GOT3 (cell line): ENCODE measurements around the gene ELAVL4.
"Not testable (repeated sequence)": the region's sequence is repeated elsewhere in the genome, so short reads cannot be mapped to it uniquely, and the experiment has no call there.

Experiments
- DNase-seq: peaks from one replicate; lab custom pipeline; 2025; ENCODE audit warnings: mixed read lengths; lab: John Stamatoyannopoulos, UW

ELAVL4 gene

GRCh38 chr1:50126927-50127715 lies 18.4 kb downstream of the ELAVL4 start:
- no peak for DNase-seq

GRCh38 chr1:50129201-50129600 lies 20.5 kb downstream of the ELAVL4 start:
- DNase-seq: no peak

GRCh38 chr1:50132347-50132894 lies 23.7 kb downstream of the ELAVL4 start:
- DNase-seq: no peak

- no peak for DNase-seq
Measured at GRCh38 chr1:50135716-50136115, 27.0 kb downstream of the ELAVL4 start.

GRCh38 chr1:50139339-50140181 lies 30.8 kb downstream of the ELAVL4 start:
- no peak for DNase-seq

GRCh38 chr1:50140182-50140447 lies 31.4 kb downstream of the ELAVL4 start:
- no peak for DNase-seq

- DNase-seq: no peak
Measured at GRCh38 chr1:50147191-50147850, 38.6 kb downstream of the ELAVL4 start.

- no peak for DNase-seq
Measured at GRCh38 chr1:50148142-50148923, 39.6 kb downstream of the ELAVL4 start.

- no peak for DNase-seq
Measured at GRCh38 chr1:50152236-50152635, 43.5 kb downstream of the ELAVL4 start.

GRCh38 chr1:50155541-50155940 lies 46.8 kb downstream of the ELAVL4 start:
- no peak for DNase-seq

- no peak for DNase-seq
Measured at GRCh38 chr1:50156241-50157010, 47.7 kb downstream of the ELAVL4 start.

- no peak for DNase-seq
Measured at GRCh38 chr1:50157306-50157941, 48.7 kb downstream of the ELAVL4 start.

- no peak for DNase-seq
Measured at GRCh38 chr1:50158421-50158820, 49.7 kb downstream of the ELAVL4 start.

GRCh38 chr1:50163680-50164079 lies 55.0 kb downstream of the ELAVL4 start:
- DNase-seq: no peak

GRCh38 chr1:50166351-50166750 lies 57.6 kb downstream of the ELAVL4 start:
- not testable (repeated sequence) for DNase-seq

GRCh38 chr1:50172299-50172698 lies 63.6 kb downstream of the ELAVL4 start:
- no peak for DNase-seq

GRCh38 chr1:50174101-50174500 lies 65.4 kb downstream of the ELAVL4 start:
- DNase-seq: no peak

- DNase-seq: no peak
Measured at GRCh38 chr1:50175719-50176639, 67.3 kb downstream of the ELAVL4 start.

- DNase-seq: no peak
Measured at GRCh38 chr1:50177994-50178393, 69.3 kb downstream of the ELAVL4 start.
